ENCODE measurements around the gene FCHSD1. TPM values are rescaled to one million over a fixed set of nuclear protein-coding genes. Genes with fewer than 3 reads are reported as not detected.

The FCHSD1 gene
- total and polyA plus RNA-seq, 10 of the 15 experiments (the other 5 are each of a cell fraction or from before 2014, with no cell fraction given): 0.97 to 22.8 (median 10.7) TPM

DNA sequence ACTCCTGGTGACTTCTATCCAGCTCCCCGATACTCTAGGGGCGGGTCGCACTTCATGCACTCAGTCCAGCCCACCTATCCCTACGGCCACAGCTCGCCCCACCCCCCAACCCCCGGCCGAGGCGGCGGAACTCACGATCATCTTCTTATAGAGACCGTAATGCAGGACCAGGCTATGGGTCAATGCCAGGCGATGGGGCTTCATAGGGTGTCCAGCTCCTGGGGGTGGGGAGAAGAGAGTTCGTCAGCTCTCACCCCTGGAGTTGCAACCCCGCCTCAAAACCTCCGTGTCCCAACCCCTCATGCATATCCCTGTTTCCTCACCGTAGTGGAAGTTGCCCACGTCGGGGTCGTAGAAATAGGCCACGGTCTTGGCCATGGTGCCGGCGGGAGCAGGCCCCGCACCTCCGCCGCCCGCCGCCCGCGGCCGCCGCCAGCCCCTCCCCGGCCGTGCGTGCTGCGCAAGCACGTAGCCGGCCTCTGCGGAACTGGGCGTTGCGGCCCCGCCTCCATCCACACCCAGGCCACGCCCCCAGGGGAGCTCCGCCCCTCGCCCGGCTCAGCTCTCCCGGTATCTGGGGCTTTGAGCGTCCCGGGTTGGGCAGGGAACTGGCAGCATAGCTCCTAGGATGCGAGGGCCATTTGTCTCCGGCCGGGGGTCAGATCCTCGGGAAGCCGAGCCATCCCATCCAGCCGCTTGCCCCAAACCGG lies 14.7 kb downstream of the FCHSD1 start, which contains the start of the genes HDAC3 and RELL2 (continued):
- TF ChIP-seq, protein P1, sequence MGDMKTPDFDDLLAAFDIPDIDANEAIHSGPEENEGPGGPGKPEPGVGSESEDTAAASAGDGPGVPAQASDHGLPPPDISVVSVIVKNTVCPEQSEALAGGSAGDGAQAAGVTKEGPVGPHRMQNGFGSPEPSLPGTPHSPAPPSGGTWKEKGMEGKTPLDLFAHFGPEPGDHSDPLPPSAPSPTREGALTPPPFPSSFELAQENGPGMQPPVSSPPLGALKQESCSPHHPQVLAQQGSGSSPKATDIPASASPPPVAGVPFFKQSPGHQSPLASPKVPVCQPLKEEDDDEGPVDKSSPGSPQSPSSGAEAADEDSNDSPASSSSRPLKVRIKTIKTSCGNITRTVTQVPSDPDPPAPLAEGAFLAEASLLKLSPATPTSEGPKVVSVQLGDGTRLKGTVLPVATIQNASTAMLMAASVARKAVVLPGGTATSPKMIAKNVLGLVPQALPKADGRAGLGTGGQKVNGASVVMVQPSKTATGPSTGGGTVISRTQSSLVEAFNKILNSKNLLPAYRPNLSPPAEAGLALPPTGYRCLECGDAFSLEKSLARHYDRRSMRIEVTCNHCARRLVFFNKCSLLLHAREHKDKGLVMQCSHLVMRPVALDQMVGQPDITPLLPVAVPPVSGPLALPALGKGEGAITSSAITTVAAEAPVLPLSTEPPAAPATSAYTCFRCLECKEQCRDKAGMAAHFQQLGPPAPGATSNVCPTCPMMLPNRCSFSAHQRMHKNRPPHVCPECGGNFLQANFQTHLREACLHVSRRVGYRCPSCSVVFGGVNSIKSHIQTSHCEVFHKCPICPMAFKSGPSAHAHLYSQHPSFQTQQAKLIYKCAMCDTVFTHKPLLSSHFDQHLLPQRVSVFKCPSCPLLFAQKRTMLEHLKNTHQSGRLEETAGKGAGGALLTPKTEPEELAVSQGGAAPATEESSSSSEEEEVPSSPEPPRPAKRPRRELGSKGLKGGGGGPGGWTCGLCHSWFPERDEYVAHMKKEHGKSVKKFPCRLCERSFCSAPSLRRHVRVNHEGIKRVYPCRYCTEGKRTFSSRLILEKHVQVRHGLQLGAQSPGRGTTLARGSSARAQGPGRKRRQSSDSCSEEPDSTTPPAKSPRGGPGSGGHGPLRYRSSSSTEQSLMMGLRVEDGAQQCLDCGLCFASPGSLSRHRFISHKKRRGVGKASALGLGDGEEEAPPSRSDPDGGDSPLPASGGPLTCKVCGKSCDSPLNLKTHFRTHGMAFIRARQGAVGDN (IDR thresholded peaks at IDR 0.05): peak; percentile 82
- no peak for TF ChIP-seq MYB (IDR thresholded peaks at IDR 0.05; ENCODE audit: borderline replicate concordance, low read depth, low read length)
- TF ChIP-seq FOXM1 (IDR thresholded peaks at IDR 0.05; ENCODE audit: low read depth, low read length): no peak
- TF ChIP-seq SMC3 (IDR thresholded peaks at IDR 0.05; ENCODE audit: borderline replicate concordance, low read length): no peak
- TF ChIP-seq IRF4 (IDR thresholded peaks at IDR 0.05; ENCODE audit: low read depth, low read length): no peak
- TF ChIP-seq, protein P2, sequence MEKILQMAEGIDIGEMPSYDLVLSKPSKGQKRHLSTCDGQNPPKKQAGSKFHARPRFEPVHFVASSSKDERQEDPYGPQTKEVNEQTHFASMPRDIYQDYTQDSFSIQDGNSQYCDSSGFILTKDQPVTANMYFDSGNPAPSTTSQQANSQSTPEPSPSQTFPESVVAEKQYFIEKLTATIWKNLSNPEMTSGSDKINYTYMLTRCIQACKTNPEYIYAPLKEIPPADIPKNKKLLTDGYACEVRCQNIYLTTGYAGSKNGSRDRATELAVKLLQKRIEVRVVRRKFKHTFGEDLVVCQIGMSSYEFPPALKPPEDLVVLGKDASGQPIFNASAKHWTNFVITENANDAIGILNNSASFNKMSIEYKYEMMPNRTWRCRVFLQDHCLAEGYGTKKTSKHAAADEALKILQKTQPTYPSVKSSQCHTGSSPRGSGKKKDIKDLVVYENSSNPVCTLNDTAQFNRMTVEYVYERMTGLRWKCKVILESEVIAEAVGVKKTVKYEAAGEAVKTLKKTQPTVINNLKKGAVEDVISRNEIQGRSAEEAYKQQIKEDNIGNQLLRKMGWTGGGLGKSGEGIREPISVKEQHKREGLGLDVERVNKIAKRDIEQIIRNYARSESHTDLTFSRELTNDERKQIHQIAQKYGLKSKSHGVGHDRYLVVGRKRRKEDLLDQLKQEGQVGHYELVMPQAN (conservative IDR thresholded peaks at IDR 0.05): peak; percentile 67
- TF ChIP-seq ZNF217 (IDR thresholded peaks at IDR 0.05): no peak
- no peak for TF ChIP-seq PAX5 (IDR thresholded peaks at IDR 0.05; ENCODE audit: borderline replicate concordance, low read depth, low read length)
- TF ChIP-seq ZBED1 (IDR thresholded peaks at IDR 0.05; ENCODE audit: borderline replicate concordance): no peak
- no peak for TF ChIP-seq ASH2L (IDR thresholded peaks at IDR 0.05; ENCODE audit: borderline replicate concordance, low read depth)
- TF ChIP-seq RB1 (IDR thresholded peaks at IDR 0.05; ENCODE audit: borderline replicate concordance): 0 out of 2 replicates have a peak, but pooled peaks have one; percentile 51
- TF ChIP-seq NRF1 (conservative IDR thresholded peaks at IDR 0.05; ENCODE audit: low read depth, low read length): peak; percentile 39
- TF ChIP-seq HCFC1 (IDR thresholded peaks at IDR 0.05; ENCODE audit: low read length): no peak
- TF ChIP-seq NBN (IDR thresholded peaks at IDR 0.05): 0 out of 2 replicates have a peak, but pooled peaks have one; percentile 65
- no peak for TF ChIP-seq HDGF (IDR thresholded peaks at IDR 0.05)
- TF ChIP-seq, protein P3, sequence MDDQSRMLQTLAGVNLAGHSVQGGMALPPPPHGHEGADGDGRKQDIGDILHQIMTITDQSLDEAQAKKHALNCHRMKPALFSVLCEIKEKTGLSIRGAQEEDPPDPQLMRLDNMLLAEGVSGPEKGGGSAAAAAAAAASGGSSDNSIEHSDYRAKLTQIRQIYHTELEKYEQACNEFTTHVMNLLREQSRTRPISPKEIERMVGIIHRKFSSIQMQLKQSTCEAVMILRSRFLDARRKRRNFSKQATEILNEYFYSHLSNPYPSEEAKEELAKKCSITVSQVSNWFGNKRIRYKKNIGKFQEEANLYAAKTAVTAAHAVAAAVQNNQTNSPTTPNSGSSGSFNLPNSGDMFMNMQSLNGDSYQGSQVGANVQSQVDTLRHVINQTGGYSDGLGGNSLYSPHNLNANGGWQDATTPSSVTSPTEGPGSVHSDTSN (IDR thresholded peaks at IDR 0.05; ENCODE audit: insufficient replicate concordance, low read depth, low read length): no peak
- TF ChIP-seq ZZZ3 (IDR thresholded peaks at IDR 0.05; ENCODE audit: control insufficient read depth, insufficient read length, low read depth): no peak
- TF ChIP-seq STAT3 (IDR thresholded peaks at IDR 0.05; ENCODE audit: low read depth, low read length): no peak
- TF ChIP-seq NFIC (IDR thresholded peaks at IDR 0.05; ENCODE audit: low read depth, low read length): no peak
- no peak for TF ChIP-seq MXI1 (IDR thresholded peaks at IDR 0.05; ENCODE audit: low read depth, low read length)
- TF ChIP-seq RCOR1 (conservative IDR thresholded peaks at IDR 0.05; ENCODE audit: low read depth, low read length): no peak
- no peak for TF ChIP-seq ESRRA (IDR thresholded peaks at IDR 0.05; ENCODE audit: low read length)
- no peak for TF ChIP-seq SUPT20H (IDR thresholded peaks at IDR 0.05; ENCODE audit: borderline replicate concordance, control insufficient read depth, low read depth, low read length)
- peak; percentile 3 to 52; a peak in 1 of 4 replicates for TF ChIP-seq BHLHE40 (IDR thresholded peaks at IDR 0.05; ENCODE audit: borderline replicate concordance in 1 of 2, low read depth in 2 of 2, low read length in 1 of 2)
- TF ChIP-seq SMARCA5 (IDR thresholded peaks at IDR 0.05): peak; percentile 73; the same call in 1 of the 2 replicates
